ENCODE results near the gene ZNF580.

Gene ZNF580

DNA sequence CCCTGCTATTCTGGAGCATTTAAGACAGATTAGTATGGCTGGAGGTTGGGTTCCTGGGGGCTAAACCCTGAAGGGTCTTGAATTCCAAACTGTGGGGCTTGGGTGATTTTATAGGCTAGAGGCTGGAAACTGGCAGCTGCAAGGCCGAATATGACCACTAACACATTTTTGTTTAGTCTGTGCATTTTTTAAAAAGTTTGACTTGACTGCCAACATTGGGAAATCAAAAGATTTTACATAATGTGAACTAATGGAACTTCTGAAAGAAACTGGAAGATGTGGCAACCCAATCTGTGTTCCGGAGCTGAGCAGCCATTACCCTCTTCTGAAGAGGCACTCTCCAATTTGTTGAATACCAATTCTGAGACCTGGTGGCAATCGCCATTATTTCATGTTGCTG lies 21.5 kb upstream of the ZNF580 start:
- H3K36me3 ChIP-seq (ENCODE audit: control insufficient read depth, insufficient read depth, low read length) = peaks cover 42% of the 10 kb centered on the region
- H3K9ac ChIP-seq (ENCODE audit: low read length) = no peak overlapping the region
- H3K27ac ChIP-seq (ENCODE audit: low read depth, low read length) = no peak overlapping the region

DNA sequence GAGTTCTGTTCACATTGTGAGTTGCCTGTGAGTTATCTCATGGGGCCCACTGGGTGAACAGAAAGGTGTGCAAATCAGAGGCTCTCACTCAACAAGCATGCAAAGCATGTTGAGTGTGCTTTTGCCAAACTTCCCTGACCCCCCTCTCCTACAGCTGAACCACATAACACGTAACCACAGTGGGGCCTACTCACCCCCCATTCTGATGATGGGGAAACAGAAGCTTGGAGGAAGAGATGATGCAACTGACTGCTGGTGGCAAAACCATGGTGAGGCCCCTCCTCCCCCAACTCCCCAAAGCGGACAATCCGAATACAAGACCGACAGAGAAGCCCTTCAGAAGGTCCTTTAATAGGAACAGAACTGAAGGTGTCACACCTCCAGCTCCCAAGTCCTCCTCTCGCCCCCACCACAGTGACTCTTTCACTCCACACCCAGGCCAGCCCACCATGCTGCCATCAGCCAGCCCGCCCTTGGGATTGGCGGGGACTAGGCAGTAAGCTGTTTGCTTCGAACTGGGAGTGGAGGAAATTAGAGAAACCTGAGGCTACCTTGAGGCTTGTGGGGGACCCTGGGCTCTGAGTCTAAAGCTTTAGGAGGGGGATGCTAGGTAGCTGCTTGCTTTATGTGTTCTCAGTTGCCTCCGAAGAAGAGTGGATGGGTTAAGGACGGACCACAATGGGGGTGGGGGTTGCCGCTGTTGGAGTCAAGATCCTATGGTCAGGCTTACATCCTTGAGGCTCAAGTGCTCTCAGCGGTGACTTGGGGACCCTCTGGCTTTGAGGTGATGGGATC lies 20.2 kb upstream of the ZNF580 start:
- H3K27me3 ChIP-seq (ENCODE audit: control insufficient read depth, insufficient read depth, low read length) = no peaks in the 10 kb centered on the region
- no peak overlapping the region for H3K27ac ChIP-seq (ENCODE audit: low read depth, low read length)
- H3K4me3 ChIP-seq (ENCODE audit: low read depth, low read length) = no peak overlapping the region
- H3K9me3 ChIP-seq (ENCODE audit: control insufficient read depth, insufficient read depth, low read depth, low read length) = no peaks in the 10 kb centered on the region
- H3K4me1 ChIP-seq (ENCODE audit: control insufficient read depth, insufficient read depth, low read length) = no peaks in the 10 kb centered on the region; the same call in 1 of the 2 replicates
- peaks cover 33% of the 10 kb centered on the region for H3K36me3 ChIP-seq (ENCODE audit: control insufficient read depth, insufficient read depth, low read length)
- H3K9ac ChIP-seq (ENCODE audit: low read length) = no peak overlapping the region

More for the DNA sequence above, 21.5 kb upstream of the ZNF580 start:
- H3K27me3 ChIP-seq (ENCODE audit: control insufficient read depth, insufficient read depth, low read length) = no peaks in the 10 kb centered on the region
- H3K9me3 ChIP-seq (ENCODE audit: control insufficient read depth, insufficient read depth, low read depth, low read length) = no peaks in the 10 kb centered on the region
- no peaks in the 10 kb centered on the region; the same call in 1 of the 2 replicates for H3K4me1 ChIP-seq (ENCODE audit: control insufficient read depth, insufficient read depth, low read length)
- H3K4me3 ChIP-seq (ENCODE audit: low read depth, low read length) = no peak overlapping the region

DNA sequence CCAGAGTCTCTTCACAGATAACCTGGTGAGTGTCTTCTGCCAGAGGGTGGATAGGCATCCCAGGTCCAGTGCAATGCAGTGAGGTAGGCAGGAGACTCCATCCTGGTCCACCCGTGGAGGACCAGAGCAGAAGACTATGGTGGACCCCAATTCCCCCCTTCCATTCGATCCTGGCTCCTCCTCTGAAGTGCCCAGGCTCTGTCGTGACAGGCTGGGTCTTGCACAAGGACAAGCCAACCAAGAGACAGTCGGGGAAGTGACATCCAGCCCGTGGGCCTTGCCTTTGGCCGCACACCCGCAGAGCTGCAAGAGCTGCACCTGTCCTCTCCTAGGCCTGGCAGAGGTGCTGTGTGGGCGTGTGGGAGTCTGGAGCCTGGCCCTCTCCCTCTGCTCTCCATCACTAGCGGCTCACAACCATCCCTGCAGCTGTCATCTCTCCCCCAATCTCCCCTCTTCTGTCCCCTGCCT lies 19.6 kb upstream of the ZNF580 start:
- no peaks in the 10 kb centered on the region for H3K9me3 ChIP-seq (ENCODE audit: control insufficient read depth, insufficient read depth, low read depth, low read length)
- H3K9ac ChIP-seq (ENCODE audit: low read length) = no peak overlapping the region
- peaks cover 28% of the 10 kb centered on the region for H3K36me3 ChIP-seq (ENCODE audit: control insufficient read depth, insufficient read depth, low read length)
- no peak overlapping the region for H3K4me3 ChIP-seq (ENCODE audit: low read depth, low read length)
- H3K27me3 ChIP-seq (ENCODE audit: control insufficient read depth, insufficient read depth, low read length) = no peaks in the 10 kb centered on the region
- H3K4me1 ChIP-seq (ENCODE audit: control insufficient read depth, insufficient read depth, low read length) = no peaks in the 10 kb centered on the region; the same call in 1 of the 2 replicates
- no peak overlapping the region for H3K27ac ChIP-seq (ENCODE audit: low read depth, low read length)

DNA sequence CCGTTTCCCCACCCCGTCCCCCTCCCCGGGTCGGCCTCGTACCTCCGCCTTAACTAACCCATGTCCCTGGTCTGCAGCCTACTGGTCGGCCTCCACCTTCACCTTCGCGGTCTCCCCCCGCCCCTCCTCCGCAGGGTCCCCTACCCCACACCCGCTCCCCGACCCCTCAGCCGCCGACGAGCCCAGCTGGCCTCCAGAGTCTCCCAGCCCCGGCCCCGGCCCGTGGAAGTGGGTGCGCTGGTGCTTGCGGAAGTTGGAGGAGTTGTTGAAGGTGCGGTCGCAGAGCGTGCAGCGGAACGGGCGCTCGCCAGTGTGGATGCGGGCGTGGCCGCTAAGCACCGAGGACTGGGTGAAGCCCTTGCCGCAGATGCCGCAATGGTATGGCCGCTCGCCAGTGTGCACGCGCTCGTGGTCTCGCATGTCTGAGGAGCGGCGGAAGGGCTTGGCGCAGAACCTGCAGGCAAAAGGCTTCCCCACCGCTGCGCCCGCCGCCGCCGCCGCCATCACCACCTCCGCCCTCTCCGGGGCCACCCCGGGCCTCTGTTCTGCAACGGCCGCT lies 19.1 kb upstream of the ZNF580 start:
- H3K27ac ChIP-seq (ENCODE audit: low read depth, low read length) = no peak overlapping the region
- H3K4me3 ChIP-seq (ENCODE audit: low read depth, low read length) = no peak overlapping the region
- peaks cover 25% of the 10 kb centered on the region for H3K36me3 ChIP-seq (ENCODE audit: control insufficient read depth, insufficient read depth, low read length)
- no peaks in the 10 kb centered on the region; the same call in 1 of the 2 replicates for H3K4me1 ChIP-seq (ENCODE audit: control insufficient read depth, insufficient read depth, low read length)
- no peaks in the 10 kb centered on the region for H3K27me3 ChIP-seq (ENCODE audit: control insufficient read depth, insufficient read depth, low read length)
- H3K9me3 ChIP-seq (ENCODE audit: control insufficient read depth, insufficient read depth, low read depth, low read length) = no peaks in the 10 kb centered on the region
- no peak overlapping the region for H3K9ac ChIP-seq (ENCODE audit: low read length)

DNA sequence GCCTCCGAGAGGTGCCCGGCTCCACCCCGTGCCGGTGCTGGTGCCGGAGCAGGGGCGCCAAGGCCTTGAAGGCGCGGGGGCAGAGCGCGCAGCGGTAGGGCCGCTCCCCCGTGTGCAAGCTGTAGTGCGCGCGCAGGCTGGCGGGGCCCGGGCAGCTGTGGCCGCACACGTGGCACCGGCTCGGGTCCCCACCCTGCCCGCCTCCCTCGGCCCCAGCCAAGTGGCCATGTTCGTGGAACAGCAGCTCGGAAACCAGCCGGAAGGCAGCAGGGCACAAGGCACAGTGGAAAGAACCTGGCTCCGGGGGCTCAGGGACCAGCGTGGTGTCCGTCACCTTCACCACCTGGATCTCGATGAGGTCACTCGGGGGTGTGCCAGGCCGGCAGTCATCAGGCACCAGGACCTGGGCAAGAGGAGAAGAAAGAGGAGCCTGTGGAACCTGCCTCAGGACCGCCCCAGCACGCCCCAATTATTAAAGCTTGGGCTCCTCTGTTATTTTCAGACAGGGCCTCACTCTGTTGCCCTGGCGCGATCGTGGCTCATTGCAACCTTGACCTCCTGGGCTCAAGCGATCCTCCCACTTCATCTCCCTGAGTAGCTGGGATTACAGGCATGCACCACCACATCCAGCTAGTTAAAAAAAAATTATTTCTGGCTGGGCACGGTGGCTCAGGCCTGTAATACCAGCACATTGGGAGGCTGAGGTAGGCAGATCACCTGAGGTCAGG lies 18.4 kb upstream of the ZNF580 start:
- no peak overlapping the region for H3K27ac ChIP-seq (ENCODE audit: low read depth, low read length)

DNA sequence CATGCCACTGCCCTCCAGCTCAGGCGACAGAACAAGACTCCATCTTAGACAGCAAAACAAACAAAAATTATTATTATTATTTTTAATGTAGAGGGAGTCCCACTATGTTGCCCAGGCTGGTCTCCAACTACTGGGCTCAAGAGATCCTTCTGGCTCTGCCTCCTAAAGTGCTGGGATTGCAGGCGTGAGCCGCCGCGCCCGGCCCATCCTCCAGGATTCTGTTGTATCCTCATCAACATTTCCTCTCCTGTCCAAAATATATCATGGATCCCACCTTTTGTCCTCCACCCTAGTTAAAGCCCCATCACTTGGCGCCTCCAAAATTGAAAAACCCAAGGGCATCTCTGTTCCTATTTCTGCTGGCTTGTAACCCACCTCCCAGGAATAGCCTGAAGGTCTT lies 17.7 kb upstream of the ZNF580 start:
- Histone ChIP-seq H3K9ac (ENCODE audit: low read length) (no peak overlapping the region), H3K27me3 (ENCODE audit: control insufficient read depth, insufficient read depth, low read length) (no peaks in the 10 kb centered on the region), H3K27ac (ENCODE audit: low read depth, low read length) (no peak overlapping the region), H3K9me3 (ENCODE audit: control insufficient read depth, insufficient read depth, low read depth, low read length) (no peaks in the 10 kb centered on the region), H3K4me3 (ENCODE audit: low read depth, low read length) (no peak overlapping the region), H3K36me3 (ENCODE audit: control insufficient read depth, insufficient read depth, low read length) (peaks cover 17% of the 10 kb centered on the region), H3K4me1 (ENCODE audit: control insufficient read depth, insufficient read depth, low read length) (no peaks in the 10 kb centered on the region; the same call in 1 of the 2 replicates)

More for the DNA sequence above, 18.4 kb upstream of the ZNF580 start:
- H3K4me3 ChIP-seq (ENCODE audit: low read depth, low read length) = no peak overlapping the region
- H3K36me3 ChIP-seq (ENCODE audit: control insufficient read depth, insufficient read depth, low read length) = peaks cover 20% of the 10 kb centered on the region
- no peaks in the 10 kb centered on the region for H3K27me3 ChIP-seq (ENCODE audit: control insufficient read depth, insufficient read depth, low read length)
- H3K4me1 ChIP-seq (ENCODE audit: control insufficient read depth, insufficient read depth, low read length) = no peaks in the 10 kb centered on the region; the same call in 1 of the 2 replicates
- H3K9ac ChIP-seq (ENCODE audit: low read length) = no peak overlapping the region
- H3K9me3 ChIP-seq (ENCODE audit: control insufficient read depth, insufficient read depth, low read depth, low read length) = no peaks in the 10 kb centered on the region

DNA sequence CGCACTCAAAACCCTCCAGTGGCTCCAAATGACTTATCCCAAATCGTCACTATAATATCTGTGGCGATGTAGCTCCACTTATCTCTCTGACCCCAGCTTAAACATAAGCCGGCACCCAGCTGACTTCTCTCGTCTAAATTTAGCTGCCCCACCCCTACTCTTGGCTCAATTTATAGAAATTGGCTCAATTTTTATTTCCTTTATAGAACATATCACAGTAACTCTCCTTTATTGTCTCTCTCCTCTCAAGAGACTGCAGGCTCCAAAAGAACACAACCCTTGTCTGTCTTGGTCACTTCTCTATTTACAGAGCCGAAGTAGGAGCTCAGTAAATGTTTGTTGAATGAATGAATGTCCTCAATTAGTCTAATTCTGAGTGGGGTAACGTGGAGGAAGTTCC lies 17.2 kb upstream of the ZNF580 start:
- Histone ChIP-seq H3K9ac (ENCODE audit: low read length) (no peak overlapping the region), H3K4me1 (ENCODE audit: control insufficient read depth, insufficient read depth, low read length) (no peaks in the 10 kb centered on the region; the same call in 1 of the 2 replicates), H3K4me3 (ENCODE audit: low read depth, low read length) (peak overlapping the region; percentile 53), H3K9me3 (ENCODE audit: control insufficient read depth, insufficient read depth, low read depth, low read length) (no peaks in the 10 kb centered on the region), H3K27me3 (ENCODE audit: control insufficient read depth, insufficient read depth, low read length) (no peaks in the 10 kb centered on the region), H3K27ac (ENCODE audit: low read depth, low read length) (no peak overlapping the region), H3K36me3 (ENCODE audit: control insufficient read depth, insufficient read depth, low read length) (peaks cover 17% of the 10 kb centered on the region)

DNA sequence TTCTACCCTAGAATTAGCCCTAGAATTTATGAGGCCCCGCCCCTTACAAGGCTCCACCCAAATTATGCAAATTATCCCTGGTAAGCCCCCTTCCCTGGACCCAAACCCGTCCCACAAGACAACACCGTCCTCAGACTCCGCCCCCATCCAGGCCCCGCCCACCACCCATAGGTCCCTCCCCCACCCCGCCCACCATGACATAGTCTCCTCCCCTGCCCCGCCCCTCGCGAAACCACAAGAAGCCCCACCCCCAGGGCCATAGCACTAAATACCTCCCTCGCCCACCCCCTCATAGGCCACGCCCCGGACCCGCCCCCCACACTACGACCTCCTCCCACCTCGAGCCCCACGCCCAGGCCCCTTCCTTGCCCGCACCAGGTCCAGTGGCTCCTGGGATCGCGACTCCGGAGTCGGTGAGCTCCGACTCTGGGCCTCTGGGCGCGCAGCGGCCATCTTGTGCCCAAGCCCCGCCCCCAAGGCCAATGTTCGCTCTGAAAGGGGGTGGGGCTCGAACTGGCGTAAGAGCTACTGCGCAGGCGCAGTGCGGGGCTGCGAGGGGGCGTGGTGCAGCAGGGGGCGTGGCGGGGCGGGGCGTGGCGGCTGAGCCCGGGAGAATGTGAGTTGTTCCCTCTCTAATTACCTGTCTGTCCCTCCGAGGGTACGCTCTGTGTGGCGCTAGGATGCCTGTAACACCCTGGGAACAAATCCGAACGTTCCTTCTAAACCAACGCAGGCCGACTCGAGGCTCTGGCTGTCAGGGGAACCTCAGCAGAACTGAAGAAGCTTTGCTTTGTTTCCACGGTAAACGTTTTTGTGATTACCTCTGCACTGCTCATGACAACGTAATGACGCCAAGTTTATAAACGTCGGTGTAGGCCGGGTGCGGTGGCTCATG lies 16.4 kb upstream of the ZNF580 start, which contains the start of gene ZNF784:
Gene ZNF784, minus strand, starts transcription at position 458 of the 895 bp plus-strand sequence. Its CDS starts 5 bp downstream, at position 453.
- Histone ChIP-seq H3K9ac (ENCODE audit: low read length) (peak within 1 kb of the TSS; percentile 57), H3K4me1 (ENCODE audit: control insufficient read depth, insufficient read depth, low read length) (no peaks in the 10 kb centered on the region; the same call in 1 of the 2 replicates), H3K27me3 (ENCODE audit: control insufficient read depth, insufficient read depth, low read length) (no peaks in the 10 kb centered on the region), H3K36me3 (ENCODE audit: control insufficient read depth, insufficient read depth, low read length) (peaks cover 17% of the 10 kb centered on the region), H3K4me3 (ENCODE audit: low read depth, low read length) (peak within 1 kb of the TSS; percentile 61), H3K27ac (ENCODE audit: low read depth, low read length) (0 out of 2 replicates have a peak within 1 kb of the TSS, but pooled peaks have one; percentile 48), H3K9me3 (ENCODE audit: control insufficient read depth, insufficient read depth, low read depth, low read length) (no peaks in the 10 kb centered on the region)

DNA sequence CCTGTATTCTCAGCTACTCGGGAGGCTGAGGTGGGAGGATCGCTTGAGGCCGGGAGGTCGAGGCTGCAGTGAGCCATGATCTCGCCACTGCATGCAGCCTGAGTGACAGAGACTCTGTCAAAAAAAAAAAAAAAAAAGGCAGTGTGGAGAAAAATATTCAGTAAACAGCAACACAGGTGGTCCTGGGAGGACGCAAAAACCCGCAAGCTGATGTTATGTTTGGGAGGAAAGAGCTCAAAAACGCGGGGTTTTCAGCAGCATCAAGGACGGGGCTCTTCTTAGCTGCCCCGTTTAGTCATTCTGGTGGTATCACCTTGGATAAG lies 15.8 kb upstream of the ZNF580 start:
- H3K9ac ChIP-seq (ENCODE audit: low read length) = no peak overlapping the region

DNA sequence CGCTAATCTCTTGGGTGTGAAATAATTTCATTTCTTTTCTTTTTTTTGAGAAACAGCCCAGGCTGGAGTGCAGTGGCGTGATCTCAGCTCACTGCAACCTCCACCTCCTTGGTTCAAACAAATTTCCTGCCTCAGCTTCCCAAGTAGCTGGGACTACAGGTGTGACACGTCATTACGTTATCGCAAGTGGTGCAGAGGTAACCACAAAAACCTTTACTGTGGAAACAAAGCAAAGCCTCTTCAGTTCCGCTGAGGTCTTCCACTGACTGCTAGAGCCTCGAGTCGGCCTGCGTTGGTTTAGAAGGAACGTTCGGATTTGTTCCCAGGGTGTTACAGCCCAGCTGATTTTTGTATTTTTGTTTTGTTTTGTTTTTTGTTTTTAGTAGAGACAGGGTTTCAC lies 14.5 kb upstream of the ZNF580 start:
- Histone ChIP-seq H3K27ac (ENCODE audit: low read depth, low read length) (no peak overlapping the region), H3K4me1 (ENCODE audit: control insufficient read depth, insufficient read depth, low read length) (no peaks in the 10 kb centered on the region; the same call in 1 of the 2 replicates), H3K36me3 (ENCODE audit: control insufficient read depth, insufficient read depth, low read length) (peaks cover 3% of the 10 kb centered on the region; the same call in 1 of the 2 replicates), H3K4me3 (ENCODE audit: low read depth, low read length) (no peak overlapping the region), H3K9me3 (ENCODE audit: control insufficient read depth, insufficient read depth, low read depth, low read length) (no peaks in the 10 kb centered on the region), H3K27me3 (ENCODE audit: control insufficient read depth, insufficient read depth, low read length) (no peaks in the 10 kb centered on the region), H3K9ac (ENCODE audit: low read length) (no peak overlapping the region)

More for the DNA sequence above, 15.8 kb upstream of the ZNF580 start:
- no peaks in the 10 kb centered on the region; the same call in 1 of the 2 replicates for H3K4me1 ChIP-seq (ENCODE audit: control insufficient read depth, insufficient read depth, low read length)
- no peak overlapping the region for H3K27ac ChIP-seq (ENCODE audit: low read depth, low read length)
- no peaks in the 10 kb centered on the region for H3K27me3 ChIP-seq (ENCODE audit: control insufficient read depth, insufficient read depth, low read length)
- H3K4me3 ChIP-seq (ENCODE audit: low read depth, low read length) = peak overlapping the region; percentile 61
- H3K36me3 ChIP-seq (ENCODE audit: control insufficient read depth, insufficient read depth, low read length) = peaks cover 17% of the 10 kb centered on the region
- H3K9me3 ChIP-seq (ENCODE audit: control insufficient read depth, insufficient read depth, low read depth, low read length) = no peaks in the 10 kb centered on the region
